ENCODE results near the gene REXO5. TPM values are rescaled to one million over a fixed set of nuclear protein-coding genes. Genes with fewer than 3 reads are reported as not detected.

The REXO5 gene
- total and polyA plus RNA-seq, 2 of the 13 experiments (the other 11 are each of a cell fraction or from before 2014, with no cell fraction given) = 5.9 to 13.1 TPM

DNA sequence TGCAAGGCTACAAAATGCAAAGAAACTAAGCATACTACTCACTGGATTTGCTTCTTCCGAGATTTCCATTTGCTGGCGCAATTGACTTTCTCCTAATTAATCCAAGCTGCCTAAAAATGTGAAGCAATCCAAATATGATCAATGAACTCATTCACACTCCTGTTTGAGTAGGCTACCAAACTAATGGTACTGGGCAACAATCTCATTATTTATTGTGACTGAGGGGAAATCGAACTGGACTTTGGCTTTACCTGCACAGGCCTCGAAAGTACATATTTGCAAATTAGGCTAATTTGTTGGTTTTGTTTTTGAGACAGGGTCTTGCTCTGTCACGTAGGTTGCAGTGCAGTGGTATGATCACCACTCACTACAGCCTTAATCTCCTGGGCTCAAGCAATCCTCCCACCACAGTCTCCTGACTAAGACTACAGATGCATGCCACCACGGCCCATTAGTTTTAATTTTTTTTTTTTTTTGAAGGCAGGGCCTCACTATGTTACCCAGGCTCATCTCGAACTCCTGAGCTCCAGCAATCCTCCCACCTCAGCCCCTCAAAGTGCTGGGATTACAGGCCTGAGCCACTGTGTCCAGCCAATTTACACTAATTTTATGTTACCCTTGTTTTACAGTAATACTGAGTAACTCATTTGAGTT lies 2.6 kb upstream of the REXO5 start (continued):
- TF ChIP-seq EZH2 (conservative IDR thresholded peaks at IDR 0.05; ENCODE audit: low read depth, low read length) (no peak), HIVEP1 (CRISPR knock-in tag; IDR thresholded peaks at IDR 0.05) (no peak), ZNF17 (CRISPR knock-in tag; IDR thresholded peaks at IDR 0.05) (no peak), KLF9 (CRISPR knock-in tag; IDR thresholded peaks at IDR 0.05; ENCODE audit: low read depth) (peak; percentile 41; the same call in 1 of the 2 replicates), HDAC1 (CRISPR knock-in tag; IDR thresholded peaks at IDR 0.05) (0 out of 2 replicates have a peak, but pooled peaks have one; percentile 49), ZNF841 (CRISPR knock-in tag; IDR thresholded peaks at IDR 0.05; ENCODE audit: borderline replicate concordance) (no peak), ZSCAN30 (CRISPR knock-in tag; IDR thresholded peaks at IDR 0.05) (no peak), ZNF382 (CRISPR knock-in tag; IDR thresholded peaks at IDR 0.05; ENCODE audit: borderline replicate concordance) (no peak), AGO1 (IDR thresholded peaks at IDR 0.05; ENCODE audit: low read depth, low read length, poor library complexity, severe bottlenecking) (no peak), RELA (CRISPR knock-in tag; IDR thresholded peaks at IDR 0.05) (no peak), ZNF326 (CRISPR knock-in tag; IDR thresholded peaks at IDR 0.05; ENCODE audit: borderline replicate concordance) (no peak), NRL (CRISPR knock-in tag; IDR thresholded peaks at IDR 0.05; ENCODE audit: borderline replicate concordance) (no peak), SYNCRIP (IDR thresholded peaks at IDR 0.05; ENCODE audit: insufficient read depth, low read depth, low read length) (no peak), SMYD3 (CRISPR knock-in tag; IDR thresholded peaks at IDR 0.05) (peak; percentile 93), YY1 (IDR thresholded peaks at IDR 0.05; ENCODE audit: insufficient read depth, insufficient replicate concordance, low read depth, low read length) (no peak), CBX1 (IDR thresholded peaks at IDR 0.05; ENCODE audit: low read depth) (no peak), ZBTB8A (CRISPR knock-in tag; IDR thresholded peaks at IDR 0.05; ENCODE audit: borderline replicate concordance, low read depth) (no peak), BORCS8-MEF2B (CRISPR knock-in tag; IDR thresholded peaks at IDR 0.05) (no peak), ZFP36 (IDR thresholded peaks at IDR 0.05; ENCODE audit: borderline replicate concordance, low read depth, low read length, partially characterized antibody) (no peak), ZNF569 (CRISPR knock-in tag; IDR thresholded peaks at IDR 0.05; ENCODE audit: borderline replicate concordance) (0 out of 2 replicates have a peak, but pooled peaks have one; percentile 66)
- TF ChIP-seq, protein P1, sequence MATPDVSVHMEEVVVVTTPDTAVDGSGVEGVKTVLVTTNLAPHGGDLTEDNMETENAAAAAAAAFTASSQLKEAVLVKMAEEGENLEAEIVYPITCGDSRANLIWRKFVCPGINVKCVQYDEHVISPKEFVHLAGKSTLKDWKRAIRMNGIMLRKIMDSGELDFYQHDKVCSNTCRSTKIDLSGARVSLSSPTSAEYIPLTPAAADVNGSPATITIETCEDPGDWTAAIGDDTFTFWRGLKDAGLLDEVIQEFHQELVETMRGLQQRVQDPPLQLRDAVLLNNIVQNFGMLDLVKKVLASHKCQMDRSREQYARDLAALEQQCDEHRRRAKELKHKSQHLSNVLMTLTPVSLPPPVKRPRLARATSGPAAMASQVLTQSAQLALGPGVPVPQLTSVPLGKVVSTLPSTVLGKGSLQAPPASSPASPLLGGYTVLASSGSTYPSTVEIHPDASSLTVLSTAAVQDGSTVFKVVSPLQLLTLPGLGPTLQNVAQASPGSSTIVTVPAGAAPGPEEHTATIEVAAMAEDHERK (CRISPR knock-in tag; IDR thresholded peaks at IDR 0.05; ENCODE audit: low read depth) = no peak; the same call in 1 of the 2 replicates
- TF ChIP-seq, protein P2, sequence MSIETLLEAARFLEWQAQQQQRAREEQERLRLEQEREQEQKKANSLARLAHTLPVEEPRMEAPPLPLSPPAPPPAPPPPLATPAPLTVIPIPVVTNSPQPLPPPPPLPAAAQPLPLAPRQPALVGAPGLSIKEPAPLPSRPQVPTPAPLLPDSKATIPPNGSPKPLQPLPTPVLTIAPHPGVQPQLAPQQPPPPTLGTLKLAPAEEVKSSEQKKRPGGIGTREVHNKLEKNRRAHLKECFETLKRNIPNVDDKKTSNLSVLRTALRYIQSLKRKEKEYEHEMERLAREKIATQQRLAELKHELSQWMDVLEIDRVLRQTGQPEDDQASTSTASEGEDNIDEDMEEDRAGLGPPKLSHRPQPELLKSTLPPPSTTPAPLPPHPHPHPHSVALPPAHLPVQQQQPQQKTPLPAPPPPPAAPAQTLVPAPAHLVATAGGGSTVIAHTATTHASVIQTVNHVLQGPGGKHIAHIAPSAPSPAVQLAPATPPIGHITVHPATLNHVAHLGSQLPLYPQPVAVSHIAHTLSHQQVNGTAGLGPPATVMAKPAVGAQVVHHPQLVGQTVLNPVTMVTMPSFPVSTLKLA (IDR thresholded peaks at IDR 0.05) = no peak
- TF ChIP-seq, protein P3, sequence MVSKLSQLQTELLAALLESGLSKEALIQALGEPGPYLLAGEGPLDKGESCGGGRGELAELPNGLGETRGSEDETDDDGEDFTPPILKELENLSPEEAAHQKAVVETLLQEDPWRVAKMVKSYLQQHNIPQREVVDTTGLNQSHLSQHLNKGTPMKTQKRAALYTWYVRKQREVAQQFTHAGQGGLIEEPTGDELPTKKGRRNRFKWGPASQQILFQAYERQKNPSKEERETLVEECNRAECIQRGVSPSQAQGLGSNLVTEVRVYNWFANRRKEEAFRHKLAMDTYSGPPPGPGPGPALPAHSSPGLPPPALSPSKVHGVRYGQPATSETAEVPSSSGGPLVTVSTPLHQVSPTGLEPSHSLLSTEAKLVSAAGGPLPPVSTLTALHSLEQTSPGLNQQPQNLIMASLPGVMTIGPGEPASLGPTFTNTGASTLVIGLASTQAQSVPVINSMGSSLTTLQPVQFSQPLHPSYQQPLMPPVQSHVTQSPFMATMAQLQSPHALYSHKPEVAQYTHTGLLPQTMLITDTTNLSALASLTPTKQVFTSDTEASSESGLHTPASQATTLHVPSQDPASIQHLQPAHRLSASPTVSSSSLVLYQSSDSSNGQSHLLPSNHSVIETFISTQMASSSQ (IDR thresholded peaks at IDR 0.05; ENCODE audit: low read depth) = peak; percentile 66
- TF ChIP-seq, protein P3 (CRISPR knock-in tag; IDR thresholded peaks at IDR 0.05; ENCODE audit: borderline replicate concordance) = no peak; the same call in 1 of the 2 replicates

Measured in HepG2 (cell line).